Measurements from ENCODE around the gene PABPN1. TPM values are rescaled to one million over a fixed set of nuclear protein-coding genes. Genes with fewer than 3 reads are reported as not detected.

Gene PABPN1
- total and polyA plus RNA-seq, 2 of the 13 experiments (the other 11 are each of a cell fraction or from before 2014, with no cell fraction given) = 233 to 524 TPM

GRCh38 chr14:23301969-23302289 lies 19.3 kb upstream of the PABPN1 start (continued):
- TF ChIP-seq SETDB1 (CRISPR knock-in tag; IDR thresholded peaks at IDR 0.05; ENCODE audit: borderline replicate concordance) = no peak
- no peak for TF ChIP-seq CCAR2 (optimal IDR thresholded peaks at IDR 0.05; ENCODE audit: low read depth, low read length)
- TF ChIP-seq NFYB (CRISPR knock-in tag; IDR thresholded peaks at IDR 0.05) = no peak; the same call in none of the 2 replicates
- peak; percentile 93 for TF ChIP-seq ZBTB34 (CRISPR knock-in tag; IDR thresholded peaks at IDR 0.05)
- peak; percentile 93; the same call in 1 of the 2 replicates for TF ChIP-seq ZNF34 (CRISPR knock-in tag; IDR thresholded peaks at IDR 0.05; ENCODE audit: borderline replicate concordance)
- TF ChIP-seq SNAPC5 (CRISPR knock-in tag; IDR thresholded peaks at IDR 0.05; ENCODE audit: borderline replicate concordance) = 0 out of 2 replicates have a peak, but pooled peaks have one; percentile 31
- peak; percentile 91 for TF ChIP-seq ZNF230 (CRISPR knock-in tag; IDR thresholded peaks at IDR 0.05)
- TF ChIP-seq ZZZ3 (CRISPR knock-in tag; IDR thresholded peaks at IDR 0.05; ENCODE audit: borderline replicate concordance) = peak; percentile 83; the same call in 1 of the 2 replicates
- TF ChIP-seq ZNF784 (CRISPR knock-in tag; IDR thresholded peaks at IDR 0.05; ENCODE audit: borderline replicate concordance) = peak; percentile 95; the same call in 1 of the 2 replicates
- TF ChIP-seq ZNF577 (CRISPR knock-in tag; IDR thresholded peaks at IDR 0.05; ENCODE audit: borderline replicate concordance, low read depth) = peak; percentile 96
- no peak for TF ChIP-seq ELF3 (CRISPR knock-in tag; IDR thresholded peaks at IDR 0.05)
- peak; percentile 87; the same call in 1 of the 2 replicates for TF ChIP-seq ZNF720 (CRISPR knock-in tag; IDR thresholded peaks at IDR 0.05)
- TF ChIP-seq ZNF570 (CRISPR knock-in tag; IDR thresholded peaks at IDR 0.05; ENCODE audit: borderline replicate concordance) = peak; percentile 97; the same call in 1 of the 2 replicates
- TF ChIP-seq MAFF (IDR thresholded peaks at IDR 0.05; ENCODE audit: low read depth, low read length) = no peak
- no peak for TF ChIP-seq ZNF33A (CRISPR knock-in tag; IDR thresholded peaks at IDR 0.05; ENCODE audit: borderline replicate concordance)
- TF ChIP-seq REPIN1 (CRISPR knock-in tag; IDR thresholded peaks at IDR 0.05; ENCODE audit: borderline replicate concordance, low read depth) = peak; percentile 76
- peak; percentile 83 for TF ChIP-seq PITX1 (CRISPR knock-in tag; IDR thresholded peaks at IDR 0.05)
- TF ChIP-seq HCFC1 (IDR thresholded peaks at IDR 0.05; ENCODE audit: low read depth, low read length) = no peak
- TF ChIP-seq ERF (CRISPR knock-in tag; IDR thresholded peaks at IDR 0.05) = peak; percentile 82
- peak; percentile 75; the same call in 1 of the 2 replicates for TF ChIP-seq NFIB (CRISPR knock-in tag; IDR thresholded peaks at IDR 0.05; ENCODE audit: borderline replicate concordance)
- TF ChIP-seq HNF1B (CRISPR knock-in tag; IDR thresholded peaks at IDR 0.05) = no peak
- TF ChIP-seq TFDP2 (CRISPR knock-in tag; IDR thresholded peaks at IDR 0.05) = peak; percentile 95
- TF ChIP-seq HNF4G (IDR thresholded peaks at IDR 0.05; ENCODE audit: borderline replicate concordance, low read depth, low read length) = no peak
- no peak; the same call in 1 of the 2 replicates for TF ChIP-seq HNF4G (CRISPR knock-in tag; IDR thresholded peaks at IDR 0.05; ENCODE audit: borderline replicate concordance, low read depth)
- TF ChIP-seq ONECUT2 (CRISPR knock-in tag; IDR thresholded peaks at IDR 0.05) = peak; percentile 77
